Erythroblast (primary cell): ENCODE measurements around the gene CAPN10.

Experiments used
- GATA1 ChIP-seq: IDR thresholded peaks from 2 replicates; pipeline ENCODE4 v1.6.1; 2011; ENCODE audit warnings: low read depth, mild to moderate bottlenecking, control low read depth, low read length, moderate library complexity
- POLR2A ChIP-seq: IDR thresholded peaks from 2 replicates; pipeline ENCODE4 v1.6.1; 2011; ENCODE audit warnings: mild to moderate bottlenecking, low read length

GRCh38 chr2:240598311-240598911 is 11.9 kb downstream of the CAPN10 start:
- TF ChIP-seq POLR2A (no peak), GATA1 (no peak)
